Activated CD4-positive, alpha-beta memory T cell treated with anti-CD3 and anti-CD28 coated beads for 36 hours (primary cell): ENCODE measurements around the gene GABRR1. TPM values are rescaled to one million over a fixed set of nuclear protein-coding genes. Genes with fewer than 3 reads are reported as not detected.

Experiments used
- CTCF ChIA-PET: fragments of 350-600 bp; sonication (Branson Sonifier 250); formaldehyde crosslinking; loops from one replicate; lab custom pipeline; 2021; ENCODE audit warnings: antibody characterized with exemption, inconsistent platforms; lab: Charles Lee
- POLR2A ChIA-PET: fragments of 350-600 bp; sonication (Branson Sonifier 250); formaldehyde crosslinking; loops from one replicate; lab custom pipeline; 2021; ENCODE audit warnings: antibody characterized with exemption; lab: Charles Lee
- DNase-seq: peaks from one replicate; pipeline ENCODE4 v3.0.0-alpha.2; 2020
- H3K27ac Mint-ChIP-seq: one replicate; pipeline ENCODE4 v1.8.0; 2021; ENCODE audit warnings: mixed read lengths
- H3K27me3 Mint-ChIP-seq: one replicate; pipeline ENCODE4 v1.8.0; 2021; ENCODE audit warnings: mixed read lengths
- H3K36me3 Mint-ChIP-seq: one replicate; pipeline ENCODE4 v1.8.0; 2021; ENCODE audit warnings: mixed read lengths
- H3K4me1 Mint-ChIP-seq: one replicate; pipeline ENCODE4 v1.8.0; 2021; ENCODE audit warnings: low read depth, mixed read lengths
- H3K4me3 Mint-ChIP-seq: one replicate; pipeline ENCODE4 v1.8.0; 2021; ENCODE audit warnings: mild to moderate bottlenecking, mixed read lengths
- H3K9me3 Mint-ChIP-seq: one replicate; pipeline ENCODE4 v1.8.0; 2021; ENCODE audit warnings: mixed read lengths
- intact Hi-C: fragments of 100-400 bp; cut with micrococcal nuclease; formaldehyde crosslinking; loops from one replicate; pipeline ENCODE4 v1.15.1; 2023
- total RNA-seq, 2 experiments: library from RNA; stranded (reverse); gene quantifications; one replicate each; pipeline ENCODE4 v1.2.3, GENCODE V29; 2021

GABRR1 gene
- total RNA-seq, 2 experiments from 2014 or later, result not detected

DNA sequence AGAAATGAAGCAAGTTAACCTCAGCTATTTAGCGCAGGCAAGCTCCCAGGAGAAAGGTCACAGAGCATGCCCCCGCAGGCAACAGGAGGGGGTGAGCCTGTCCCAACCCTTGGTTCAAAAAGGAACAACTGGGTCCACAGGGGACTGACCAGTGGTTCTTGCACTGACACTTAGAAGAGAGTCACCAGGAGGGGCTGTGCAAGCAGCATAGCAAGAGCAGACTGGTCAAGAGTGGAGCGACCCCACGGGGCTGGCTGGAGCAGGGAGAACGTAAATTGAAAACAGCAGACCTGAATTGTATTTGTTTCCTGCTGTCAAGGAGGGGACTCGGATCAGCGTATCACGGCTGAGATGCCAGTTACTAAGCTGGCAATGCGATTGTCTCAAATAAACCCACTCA is 32.8 kb downstream of the GABRR1 start:
- Mint-ChIP-seq H3K27ac (no peak overlapping the region), H3K4me3 (no peak overlapping the region), H3K36me3 (no peaks in the 10 kb centered on the region), H3K27me3 (peaks cover 5% of the 10 kb centered on the region), H3K4me1 (no peaks in the 10 kb centered on the region), H3K9me3 (no peaks in the 10 kb centered on the region)
- DNase-seq, result no peak
- intact Hi-C loops, result no loop called here
- ChIA-PET CTCF (no interaction called here), POLR2A (no interaction called here)

DNA sequence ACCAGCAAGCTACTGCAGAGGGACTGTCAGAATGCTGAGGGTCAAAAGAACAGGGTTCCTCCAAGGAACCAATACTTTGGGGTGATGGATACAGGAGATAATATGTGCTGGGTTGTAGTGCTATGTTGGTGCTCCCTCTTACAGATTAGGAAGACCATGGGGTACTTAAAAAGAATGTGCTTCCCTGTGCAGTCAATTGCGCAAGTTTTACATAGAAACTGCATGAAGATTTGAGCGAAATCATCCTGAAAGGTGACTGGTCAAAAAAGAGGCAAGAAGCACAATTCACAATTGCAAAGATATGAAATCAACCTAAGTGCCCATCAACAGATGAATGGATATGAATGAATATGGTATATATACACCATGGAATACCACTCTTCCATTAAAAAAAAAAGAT is 33.9 kb downstream of the GABRR1 start:
- ChIA-PET POLR2A (no interaction called here), CTCF (no interaction called here)
- intact Hi-C loops, result no loop called here
- Mint-ChIP-seq H3K27ac (no peak overlapping the region), H3K4me3 (no peak overlapping the region), H3K9me3 (no peaks in the 10 kb centered on the region), H3K27me3 (peaks cover 5% of the 10 kb centered on the region), H3K4me1 (no peaks in the 10 kb centered on the region), H3K36me3 (no peaks in the 10 kb centered on the region)
- DNase-seq, result no peak

DNA sequence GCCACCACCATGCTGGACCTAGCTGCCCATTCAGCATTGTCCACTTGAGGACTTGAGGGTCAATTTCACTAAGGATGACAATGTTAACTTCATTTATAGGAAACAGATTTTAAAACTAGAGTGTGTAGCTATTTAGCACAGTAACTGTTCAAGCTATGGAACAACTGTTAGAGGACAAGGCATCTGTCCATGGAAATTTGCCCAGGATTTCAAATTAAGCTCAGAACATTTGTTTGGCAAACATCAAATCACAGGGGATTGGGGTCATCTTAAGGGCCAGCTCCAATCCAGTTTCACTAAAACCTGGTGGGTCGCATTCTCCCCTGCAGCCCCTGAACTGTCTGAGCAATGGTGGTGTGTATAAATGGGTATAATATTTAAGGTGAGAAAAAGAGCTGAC is 36.2 kb downstream of the GABRR1 start:
- no peak overlapping the region for H3K27ac Mint-ChIP-seq
- ChIA-PET CTCF (no interaction called here), POLR2A (no interaction called here)
- DNase-seq, result no peak
- intact Hi-C loops, result no loop called here
- H3K36me3 Mint-ChIP-seq, result no peaks in the 10 kb centered on the region
- H3K4me3 Mint-ChIP-seq, result no peak overlapping the region
- peaks cover 5% of the 10 kb centered on the region for H3K27me3 Mint-ChIP-seq
- no peaks in the 10 kb centered on the region for H3K4me1 Mint-ChIP-seq
- no peaks in the 10 kb centered on the region for H3K9me3 Mint-ChIP-seq

GRCh38 chr6:89180112-89180511 is 37.0 kb downstream of the GABRR1 start:
- intact Hi-C loops, result no loop called here
- Mint-ChIP-seq H3K36me3 (no peaks in the 10 kb centered on the region), H3K27me3 (peaks cover 5% of the 10 kb centered on the region), H3K27ac (no peak overlapping the region), H3K9me3 (no peaks in the 10 kb centered on the region), H3K4me3 (no peak overlapping the region), H3K4me1 (no peaks in the 10 kb centered on the region)
- POLR2A ChIA-PET, result no interaction called here
- CTCF ChIA-PET, result no interaction called here
- DNase-seq, result no peak

DNA sequence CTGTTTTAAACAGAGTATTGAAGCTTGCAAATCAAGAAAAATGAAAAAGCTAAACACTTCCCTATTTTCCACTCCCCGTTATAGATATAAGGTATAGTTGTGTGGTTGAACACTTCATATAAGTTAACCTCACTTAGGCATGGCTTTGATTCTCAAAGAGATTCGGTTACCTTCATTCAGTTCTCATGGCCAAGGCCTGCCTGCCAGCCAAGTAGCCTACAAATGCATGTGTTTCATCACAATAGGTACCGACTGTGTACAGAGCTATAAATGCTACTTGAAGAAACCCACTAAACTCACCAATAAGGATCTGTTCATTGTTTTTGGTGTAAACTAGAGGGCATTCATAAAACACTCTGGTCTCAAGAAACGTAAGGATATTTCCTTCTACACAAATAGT is 43.5 kb downstream of the GABRR1 start:
- Mint-ChIP-seq H3K27me3 (no peaks in the 10 kb centered on the region), H3K9me3 (no peaks in the 10 kb centered on the region), H3K36me3 (no peaks in the 10 kb centered on the region), H3K4me1 (no peaks in the 10 kb centered on the region), H3K27ac (no peak overlapping the region), H3K4me3 (no peak overlapping the region)
- no peak for DNase-seq
- ChIA-PET POLR2A (no interaction called here), CTCF (interaction anchor here (0.6 kb wide), 1 partner anchor 15 kb away, joined by 3 read pairs; no protein-coding TSS in a partner anchor)
- intact Hi-C loops, result no loop called here

DNA sequence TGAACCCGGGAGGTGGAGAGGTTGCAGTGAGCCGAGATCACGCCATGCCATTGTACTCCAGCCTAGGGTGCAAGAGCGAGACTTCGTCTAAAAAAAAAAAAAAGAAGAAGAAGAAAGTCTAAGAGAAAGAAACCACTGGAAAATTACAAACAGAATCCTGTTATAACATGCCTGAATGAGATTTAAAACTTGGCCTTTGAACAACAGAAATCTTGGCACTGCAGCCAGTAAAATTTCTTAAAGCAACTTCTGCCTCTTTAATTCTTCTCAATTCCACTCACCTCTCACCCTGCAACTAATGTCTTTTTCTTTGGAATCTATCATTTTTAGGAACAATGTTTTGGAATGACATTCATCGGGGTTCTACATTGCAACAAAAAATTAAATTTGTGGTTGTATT is 45.0 kb downstream of the GABRR1 start:
- Mint-ChIP-seq H3K36me3 (no peaks in the 10 kb centered on the region), H3K9me3 (no peaks in the 10 kb centered on the region), H3K27ac (no peak overlapping the region), H3K4me3 (no peak overlapping the region), H3K27me3 (no peaks in the 10 kb centered on the region), H3K4me1 (no peaks in the 10 kb centered on the region)
- DNase-seq, result no peak
- ChIA-PET CTCF (interaction anchor here (0.7 kb wide), 1 partner anchor 69 kb away, joined by 3 read pairs; no protein-coding TSS in a partner anchor), POLR2A (interaction anchor here (0.6 kb wide), 1 partner anchor 16 kb away, joined by 3 read pairs; no protein-coding TSS in a partner anchor)
- intact Hi-C loops, result no loop called here

DNA sequence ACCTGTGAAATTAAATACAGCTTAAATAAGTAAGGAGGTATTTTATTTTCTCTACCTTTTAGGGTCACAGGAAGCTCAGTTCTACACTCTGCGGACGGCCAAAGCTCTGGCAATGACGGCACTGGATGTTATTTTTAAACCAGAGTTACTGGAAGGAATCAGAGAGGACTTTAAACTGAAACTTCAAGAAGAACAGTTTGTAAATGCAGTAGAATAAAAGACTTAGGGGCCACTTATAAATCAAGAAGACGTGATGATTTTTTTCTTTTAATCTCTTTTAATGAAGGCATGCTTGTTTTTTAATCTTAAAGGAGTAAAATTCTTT is 55.1 kb downstream of the GABRR1 start:
- Mint-ChIP-seq H3K27me3 (no peaks in the 10 kb centered on the region), H3K4me1 (peaks cover 2% of the 10 kb centered on the region), H3K36me3 (peaks cover 16% of the 10 kb centered on the region), H3K4me3 (no peak overlapping the region), H3K27ac (no peak overlapping the region), H3K9me3 (no peaks in the 10 kb centered on the region)
- intact Hi-C loops, result no loop called here
- DNase-seq, result no peak
- ChIA-PET CTCF (no interaction called here), POLR2A (interaction anchor here (0.7 kb wide), 1 partner anchor 488 kb away, joined by 3 read pairs; no protein-coding TSS in a partner anchor)

DNA sequence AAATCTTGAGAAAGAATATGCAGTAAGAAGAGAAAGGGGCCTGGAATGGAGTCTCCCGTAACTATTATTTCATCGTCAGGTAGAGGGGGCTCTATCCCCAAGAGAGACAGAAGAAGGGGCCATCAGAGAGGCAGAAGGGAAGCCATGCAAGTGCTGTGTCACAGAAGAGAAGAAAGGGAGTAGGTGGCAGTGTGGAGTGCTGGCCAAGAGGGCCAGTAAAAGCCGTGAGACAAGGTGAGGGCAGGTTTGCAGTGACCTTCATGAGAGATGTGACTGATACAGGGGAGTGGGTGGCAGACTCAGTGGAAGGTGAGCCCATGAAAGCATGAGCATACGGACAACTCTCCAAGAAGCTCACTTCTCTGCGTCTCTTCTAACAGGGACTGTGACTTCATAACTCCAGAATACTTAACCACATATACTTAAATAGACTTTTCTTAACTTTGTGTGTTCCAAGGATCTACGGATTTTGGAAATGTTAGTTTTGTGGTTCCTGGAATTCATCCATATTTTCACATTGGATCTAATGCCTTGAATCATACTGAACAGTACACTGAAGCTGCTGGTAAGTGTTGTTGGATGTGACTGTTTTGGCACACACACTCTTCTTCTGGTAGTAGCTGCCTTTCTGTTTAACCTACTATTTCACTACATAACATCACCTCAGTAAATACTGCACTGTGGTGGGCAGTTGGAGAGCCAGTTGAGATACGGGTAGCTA is 55.7 kb downstream of the GABRR1 start:
- no peaks in the 10 kb centered on the region for H3K9me3 Mint-ChIP-seq
- POLR2A ChIA-PET, result no interaction called here
- CTCF ChIA-PET, result no interaction called here
- H3K27ac Mint-ChIP-seq, result no peak overlapping the region
- peaks cover 16% of the 10 kb centered on the region for H3K36me3 Mint-ChIP-seq
- intact Hi-C loops, result no loop called here
- no peak overlapping the region for H3K4me3 Mint-ChIP-seq
- peaks cover 2% of the 10 kb centered on the region for H3K4me1 Mint-ChIP-seq
- no peaks in the 10 kb centered on the region for H3K27me3 Mint-ChIP-seq
- no peak for DNase-seq

DNA sequence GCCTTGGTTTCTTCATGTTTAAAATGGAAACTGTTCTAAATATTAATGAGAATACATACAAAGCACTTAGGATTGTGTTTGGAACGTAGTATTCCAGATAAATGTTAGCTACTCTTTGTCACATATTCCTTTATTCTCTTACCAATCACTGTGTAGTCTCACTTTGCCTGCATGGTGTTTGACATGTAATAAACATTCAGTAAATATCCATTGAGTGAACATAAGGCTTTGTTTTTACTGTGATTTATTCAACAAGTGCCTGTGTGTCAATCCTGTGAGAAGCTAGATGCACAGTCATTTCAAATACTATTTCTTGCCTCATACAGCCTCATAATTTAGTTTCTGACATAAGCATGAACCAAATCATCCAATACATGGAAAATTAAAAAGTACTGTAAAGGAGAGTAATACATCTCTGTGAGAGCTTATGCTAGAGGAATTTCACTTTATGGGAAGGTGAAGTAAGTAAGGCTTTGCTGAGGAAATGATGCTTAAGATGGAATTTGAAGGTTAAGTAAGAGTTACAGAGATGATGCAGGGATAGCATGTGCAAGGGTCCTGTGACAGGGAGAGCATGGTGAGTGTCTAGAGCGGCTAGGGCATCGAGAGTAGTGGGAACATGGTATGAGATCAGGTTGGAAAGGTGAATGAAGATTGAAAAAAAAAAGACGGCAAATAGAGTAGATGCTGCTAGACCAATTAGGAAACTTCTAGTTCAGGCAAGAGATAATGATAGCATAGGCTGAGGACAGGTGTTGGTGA is 56.6 kb downstream of the GABRR1 start:
- Mint-ChIP-seq H3K27ac (no peak overlapping the region), H3K4me3 (no peak overlapping the region), H3K36me3 (peaks cover 16% of the 10 kb centered on the region), H3K27me3 (no peaks in the 10 kb centered on the region), H3K4me1 (peaks cover 2% of the 10 kb centered on the region), H3K9me3 (no peaks in the 10 kb centered on the region)
- DNase-seq, result no peak
- CTCF ChIA-PET, result interaction anchor here (0.7 kb wide), 1 partner anchor 62 kb away, joined by 3 read pairs; no protein-coding TSS in a partner anchor
- POLR2A ChIA-PET, result no interaction called here
- intact Hi-C loops, result no loop called here

DNA sequence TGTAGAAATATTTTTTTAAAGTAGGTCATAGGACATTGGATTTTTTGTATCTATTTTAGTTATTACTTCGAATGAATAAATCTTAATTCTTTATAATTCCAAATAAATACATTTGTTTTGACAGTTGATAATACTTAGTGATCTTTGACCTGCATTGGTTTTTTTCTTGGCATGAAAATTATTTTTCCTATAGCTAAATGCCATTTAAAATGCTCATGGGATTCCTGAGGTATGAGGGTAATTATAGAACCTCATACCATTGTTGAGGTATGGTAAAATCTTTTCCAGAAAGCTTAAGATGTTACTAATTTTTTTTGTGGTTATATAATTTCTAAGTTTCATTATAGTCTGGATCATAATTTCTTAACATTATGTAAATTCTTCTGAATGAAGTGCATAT is 63.0 kb downstream of the GABRR1 start:
- Mint-ChIP-seq H3K27me3 (no peaks in the 10 kb centered on the region), H3K4me1 (peaks cover 2% of the 10 kb centered on the region), H3K4me3 (no peak overlapping the region), H3K27ac (no peak overlapping the region), H3K9me3 (no peaks in the 10 kb centered on the region), H3K36me3 (peaks cover 9% of the 10 kb centered on the region)
- intact Hi-C loops, result no loop called here
- DNase-seq, result no peak
- CTCF ChIA-PET, result interaction anchor here (0.7 kb wide), 1 partner anchor 9 kb away, joined by 3 read pairs; no protein-coding TSS in a partner anchor
- POLR2A ChIA-PET, result no interaction called here

GRCh38 chr6:89148016-89148750 is 69.0 kb downstream of the GABRR1 start:
- H3K4me1 Mint-ChIP-seq, result peaks cover 37% of the 10 kb centered on the region
- H3K27ac Mint-ChIP-seq, result no peak overlapping the region
- no peaks in the 10 kb centered on the region for H3K9me3 Mint-ChIP-seq
- no peaks in the 10 kb centered on the region for H3K27me3 Mint-ChIP-seq
- H3K4me3 Mint-ChIP-seq, result peak overlapping the region; percentile 20
- POLR2A ChIA-PET, result interaction anchor here (6.0 kb wide), 1 partner anchor 67 kb away, joined by 81 read pairs; the partner anchor contains the start of gene PNRC1
- H3K36me3 Mint-ChIP-seq, result peaks cover 14% of the 10 kb centered on the region
- intact Hi-C loops, result no loop called here
- peak; percentile 54 for DNase-seq
- CTCF ChIA-PET, result interaction anchor here (0.7 kb wide), 1 partner anchor 42 kb away, joined by 3 read pairs; no protein-coding TSS in a partner anchor
